GM15510 (cell line): ENCODE measurements around the gene FBXW12.
"Not testable (repeated sequence)": the region's sequence is repeated elsewhere in the genome, so short reads cannot be mapped to it uniquely, and the experiment has no call there.

Source experiments
- POLR2A ChIP-seq: IDR thresholded peaks from 3 replicates; pipeline ENCODE4 v1.6.1; 2011; ENCODE audit warnings: borderline replicate concordance; ENCODE audit not compliant: insufficient read length; ENCODE audit errors: extremely low read depth

The FBXW12 gene

GRCh38 chr3:48371651-48372376 is at the start of gene FBXW12:
Gene FBXW12 (plus strand): TSS chr3:48372219. CDS start chr3:48372768, 549 bp downstream.
- no peak for TF ChIP-seq POLR2A

GRCh38 chr3:48333346-48334245 is 38.4 kb upstream of the FBXW12 start, which contains the start of gene SPINK8:
Gene SPINK8 (minus strand): TSS chr3:48333661. CDS start chr3:48328341, 5,320 bp downstream.
- not testable (repeated sequence) for TF ChIP-seq POLR2A

DNA sequence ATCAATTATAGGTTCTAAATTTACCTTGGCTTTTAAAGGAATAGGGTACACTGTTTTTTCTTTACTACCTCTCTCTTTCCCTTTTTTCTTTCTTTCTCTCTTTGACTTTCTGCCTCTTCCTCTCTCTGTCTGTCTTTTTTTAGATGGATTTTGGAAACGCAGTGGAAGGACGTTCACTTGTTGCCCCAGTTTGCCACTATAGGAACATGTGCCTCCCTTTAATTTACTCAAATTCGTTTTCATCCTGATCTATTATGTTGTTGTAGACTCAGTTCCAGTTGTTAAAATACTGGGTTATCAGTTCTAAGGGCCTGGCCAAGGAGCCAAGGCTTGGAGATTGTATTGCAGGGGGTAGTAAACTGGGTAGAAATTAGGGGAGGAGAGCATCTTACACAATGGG is 37.4 kb upstream of the FBXW12 start:
- no peak for TF ChIP-seq POLR2A

GRCh38 chr3:48338635-48339034 is 33.4 kb upstream of the FBXW12 start:
- TF ChIP-seq POLR2A: no peak

- TF ChIP-seq POLR2A: no peak
Measured at GRCh38 chr3:48343432-48343831, 28.6 kb upstream of the FBXW12 start.

- TF ChIP-seq POLR2A: no peak
Measured at GRCh38 chr3:48344867-48345507, 27.0 kb upstream of the FBXW12 start.

GRCh38 chr3:48345946-48346572 is 26.0 kb upstream of the FBXW12 start:
- TF ChIP-seq POLR2A: no peak

DNA sequence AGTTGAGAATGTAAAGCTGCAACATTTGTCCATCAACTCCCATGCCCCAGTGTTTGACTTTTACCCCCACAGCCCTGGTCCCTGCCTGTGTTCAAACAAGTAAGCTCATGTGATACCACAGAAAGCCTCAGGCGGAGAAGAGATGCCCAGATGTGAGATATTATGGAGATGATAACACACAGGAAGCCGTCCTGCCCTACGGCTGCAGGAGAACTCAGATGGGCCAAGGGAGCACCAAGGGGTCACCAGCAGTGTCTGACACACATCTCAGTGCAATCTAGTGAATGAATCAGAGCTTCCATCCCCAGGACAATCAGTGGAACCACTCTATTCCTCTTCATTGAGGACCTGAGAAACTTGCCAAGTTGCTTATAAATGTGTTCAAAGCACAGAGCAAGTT is 24.5 kb upstream of the FBXW12 start:
- no peak for TF ChIP-seq POLR2A

DNA sequence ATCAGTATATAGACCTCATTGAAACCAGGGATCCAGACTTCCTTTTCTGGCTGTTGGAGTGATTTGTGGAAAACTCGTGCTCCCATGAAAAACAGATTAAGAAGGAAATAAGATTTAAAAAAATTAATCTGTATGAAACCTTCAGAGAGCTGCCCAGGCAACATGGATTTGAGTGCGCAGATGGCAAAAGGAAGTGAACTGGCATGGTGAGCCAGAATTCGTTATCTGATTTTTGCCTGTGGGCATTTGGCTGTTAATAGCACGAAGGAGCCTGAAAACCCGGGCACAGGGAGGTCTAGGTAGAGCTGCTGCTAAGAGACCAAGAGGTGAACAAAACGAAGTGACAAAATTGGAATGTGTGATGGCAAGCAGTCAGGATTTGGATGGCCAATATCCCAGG is 19.5 kb upstream of the FBXW12 start:
- no peak for TF ChIP-seq POLR2A

DNA sequence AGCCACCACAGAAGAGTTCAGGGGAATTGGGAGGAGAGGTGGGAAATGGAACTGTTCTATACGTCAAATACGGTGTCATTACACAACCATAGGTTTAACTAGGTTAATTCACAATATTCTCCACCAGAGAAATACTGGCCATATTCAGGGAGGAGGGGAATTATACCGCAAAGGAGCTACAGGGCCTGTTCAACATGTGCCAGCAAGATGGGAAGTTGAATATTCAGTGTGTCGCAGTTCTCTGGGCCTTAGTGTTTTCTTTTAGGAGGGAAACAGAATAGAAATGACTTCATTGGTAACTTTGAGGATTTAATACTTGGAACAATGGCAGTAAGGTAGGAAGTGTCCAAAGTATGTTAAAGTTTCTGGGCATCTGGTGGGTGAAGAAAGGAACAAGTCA is 18.0 kb upstream of the FBXW12 start:
- no peak for TF ChIP-seq POLR2A

GRCh38 chr3:48356419-48356818 is 15.6 kb upstream of the FBXW12 start:
- TF ChIP-seq POLR2A: no peak

- no peak for TF ChIP-seq POLR2A
Measured at GRCh38 chr3:48361928-48362327, 10.1 kb upstream of the FBXW12 start.

DNA sequence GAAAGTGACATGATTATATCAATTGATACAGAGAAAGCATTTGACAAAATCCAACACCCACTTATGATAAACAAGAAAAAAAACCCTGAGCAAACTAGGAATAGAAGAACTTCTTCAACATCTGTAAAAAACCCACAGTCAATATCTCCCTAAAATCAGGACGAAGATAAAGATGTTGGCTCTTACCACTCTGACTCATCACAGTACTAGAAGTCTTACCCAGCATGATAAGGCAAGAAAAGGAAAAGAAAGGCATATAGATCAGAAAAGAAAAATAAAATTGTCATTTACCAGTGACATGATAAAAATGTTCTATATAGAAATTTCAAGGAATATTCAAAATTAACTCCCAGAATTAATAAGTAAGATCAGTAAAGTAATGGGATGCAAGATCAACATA is 7.2 kb upstream of the FBXW12 start:
- no peak for TF ChIP-seq POLR2A

GRCh38 chr3:48367201-48367600 is 4.8 kb upstream of the FBXW12 start:
- TF ChIP-seq POLR2A: no peak
